ENCODE data around the gene TMC5.
"Not testable (repeated sequence)": the region's sequence is repeated elsewhere in the genome, so short reads cannot be mapped to it uniquely, and the experiment has no call there.

Gene TMC5

DNA sequence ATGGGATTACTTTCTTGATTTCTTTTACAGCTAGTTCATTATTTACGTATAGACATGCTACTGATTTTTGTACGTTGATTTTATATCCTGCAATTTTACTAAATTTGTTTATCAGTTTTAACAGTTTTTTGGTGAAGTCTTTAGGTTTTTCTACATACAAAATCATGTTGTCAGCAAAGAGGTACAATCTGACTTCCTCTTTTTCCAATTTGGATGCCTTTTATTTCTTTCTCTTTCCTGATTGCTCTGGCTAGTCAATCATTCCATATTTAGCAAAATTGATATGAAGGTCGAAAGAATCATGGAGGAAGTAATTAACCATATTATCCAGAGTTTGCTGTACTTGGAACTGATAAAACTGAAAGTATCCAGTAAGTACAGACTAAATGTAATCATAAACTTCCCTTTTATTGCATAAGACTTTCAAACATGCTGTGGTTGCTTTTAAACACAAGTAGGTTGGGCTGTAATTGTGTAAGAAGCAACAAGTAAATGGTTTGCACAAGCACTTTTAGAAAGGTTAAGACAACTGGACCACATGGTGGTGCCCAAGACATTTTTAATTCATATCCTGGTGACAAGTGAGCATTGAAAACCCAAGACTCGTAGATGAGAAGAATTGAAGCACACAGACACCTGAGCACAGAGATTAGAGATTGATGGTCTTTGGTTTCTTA is 95.8 kb downstream of the TMC5 start:
- no peak for DNase-seq

DNA sequence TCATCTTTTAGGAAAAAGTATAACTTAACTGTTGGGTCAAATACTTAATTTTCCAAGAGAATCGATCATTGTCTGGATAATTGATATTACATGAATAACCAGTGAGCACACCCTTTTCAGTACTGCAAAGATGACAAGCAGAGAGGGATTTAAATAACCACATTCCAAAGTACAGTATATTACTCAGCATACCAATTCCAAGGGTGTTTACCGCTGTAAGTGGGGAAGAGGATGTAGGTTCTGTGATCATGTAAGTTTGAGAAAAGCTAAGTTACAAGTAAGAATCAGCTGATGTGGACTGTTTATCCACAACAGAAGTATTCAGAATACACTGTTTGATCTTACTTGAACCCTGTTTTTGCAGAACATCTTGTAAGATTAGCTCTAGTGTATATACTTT is 98.1 kb downstream of the TMC5 start:
- DNase-seq: no peak

DNA sequence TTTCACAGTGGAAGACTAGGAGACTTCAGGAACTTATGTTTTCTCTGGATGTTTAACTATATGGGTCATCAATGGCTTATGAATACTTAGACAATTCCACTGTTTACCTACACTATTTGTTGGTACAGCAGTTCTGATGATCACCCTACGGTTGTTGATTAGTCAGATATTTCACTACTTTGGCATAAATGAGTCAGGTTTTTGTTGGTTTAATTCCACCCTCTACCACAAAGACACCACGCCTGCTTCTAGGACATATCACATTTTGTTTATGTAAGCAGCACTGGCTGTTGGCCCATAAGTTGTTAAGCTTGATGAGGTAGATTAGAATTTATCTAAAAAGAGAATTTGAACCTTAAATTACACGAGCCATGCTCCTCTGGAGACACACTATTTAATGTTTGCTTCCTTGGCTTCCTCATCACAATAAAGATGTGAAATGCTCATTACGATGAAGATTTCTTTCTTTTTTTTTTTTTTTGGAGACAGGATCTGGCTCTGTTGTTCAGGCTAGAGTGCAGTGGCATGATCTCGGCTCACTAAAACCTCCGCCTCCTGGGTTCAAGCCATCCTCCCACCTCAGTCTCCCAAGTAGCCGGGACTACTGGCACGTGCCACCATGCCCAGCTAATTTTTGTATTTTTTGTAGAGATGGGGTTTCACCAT is 99.9 kb downstream of the TMC5 start:
- DNase-seq: no peak

DNA sequence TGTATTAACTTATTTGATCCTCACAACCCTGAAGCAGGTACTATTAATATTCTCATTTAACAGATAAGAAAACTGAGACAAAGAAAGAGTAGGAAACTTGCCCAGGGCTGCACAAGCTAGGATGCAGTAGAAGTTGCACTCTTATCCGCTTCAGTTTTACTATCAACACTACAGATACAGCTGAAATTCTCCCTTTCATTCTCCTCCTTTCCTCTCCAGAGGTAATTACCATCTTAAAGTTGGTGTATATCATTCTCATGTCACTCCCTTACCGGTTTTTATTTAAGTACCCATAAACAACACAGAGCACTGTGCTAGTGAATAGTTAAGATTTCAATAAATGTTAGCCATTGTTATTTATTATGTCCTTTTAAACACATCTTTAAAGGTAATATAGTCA is 100.7 kb downstream of the TMC5 start:
- DNase-seq: no peak

DNA sequence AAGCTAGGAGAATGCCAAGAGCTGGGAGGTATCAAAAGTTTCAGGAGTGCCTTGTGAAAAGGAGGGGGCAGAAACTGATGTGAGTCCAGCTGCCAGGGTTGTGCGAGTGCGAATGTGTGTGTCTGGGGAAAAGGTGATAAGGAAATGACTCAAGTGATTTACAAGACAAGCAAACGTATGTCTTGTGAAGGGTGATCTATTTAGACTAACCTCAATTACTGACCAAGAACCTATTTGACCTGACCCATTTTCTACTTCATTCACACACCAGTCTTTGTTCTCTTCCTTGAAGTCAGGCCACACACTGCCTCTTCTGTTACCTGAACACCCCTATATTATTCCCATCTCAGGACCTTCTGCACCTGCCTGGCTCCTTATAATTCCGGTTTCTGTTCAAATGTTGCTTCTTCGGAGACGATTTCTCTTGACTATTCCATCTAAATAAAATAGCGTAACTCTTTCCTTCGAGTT is 103.2 kb downstream of the TMC5 start:
- no peak for DNase-seq

DNA sequence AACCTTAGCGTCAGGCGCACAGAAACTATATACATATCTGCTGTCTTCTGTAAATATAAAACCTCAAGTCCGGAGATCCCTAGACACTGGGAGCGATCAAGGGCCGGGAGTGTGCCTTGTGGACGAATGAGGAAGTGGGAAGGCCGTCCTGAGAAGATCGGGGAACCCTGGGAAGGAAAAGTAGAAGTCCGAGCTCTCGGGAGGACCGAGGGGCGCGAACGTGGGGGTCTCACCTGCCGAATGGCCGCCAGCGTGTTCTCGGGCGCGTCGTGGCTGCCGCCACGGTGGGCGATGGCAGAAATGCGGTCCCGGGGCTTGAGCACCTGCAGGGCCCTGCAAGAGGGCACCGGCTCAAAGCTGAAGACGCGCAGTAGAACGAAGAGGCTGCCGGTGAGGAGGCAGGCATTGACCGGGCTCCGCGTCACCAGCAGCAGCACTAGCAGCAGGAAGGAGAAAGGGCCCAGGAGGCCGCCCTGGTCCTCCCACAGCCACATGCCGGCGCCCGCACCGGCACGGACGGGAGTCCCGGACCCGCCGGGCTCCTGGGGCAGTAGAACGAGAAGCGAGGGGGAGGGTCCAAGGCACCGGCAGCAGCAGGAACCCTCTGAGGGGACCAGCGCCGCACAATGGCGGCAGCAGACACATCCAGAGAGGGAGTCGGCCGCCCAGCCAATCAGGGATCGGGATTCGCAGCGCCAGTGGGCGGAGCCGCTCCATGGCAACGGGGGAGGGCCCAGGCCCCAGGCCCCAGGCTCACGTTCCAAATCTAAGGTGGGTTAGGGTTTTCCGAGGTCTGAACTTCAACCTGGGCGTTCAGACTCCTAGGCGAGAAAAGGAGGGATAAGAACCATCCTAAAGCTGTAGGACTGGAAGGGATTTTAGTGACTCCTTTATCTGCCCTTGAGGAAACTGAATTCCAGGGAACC is 104.1 kb downstream of the TMC5 start, which contains the start of gene GDE1:
TSS of gene GDE1 (minus strand) at position 628 of the 926 bp plus-strand sequence. CDS start at position 494, 134 bp downstream.
- DNase-seq: peak; percentile 82 to 93 (median 86)

DNA sequence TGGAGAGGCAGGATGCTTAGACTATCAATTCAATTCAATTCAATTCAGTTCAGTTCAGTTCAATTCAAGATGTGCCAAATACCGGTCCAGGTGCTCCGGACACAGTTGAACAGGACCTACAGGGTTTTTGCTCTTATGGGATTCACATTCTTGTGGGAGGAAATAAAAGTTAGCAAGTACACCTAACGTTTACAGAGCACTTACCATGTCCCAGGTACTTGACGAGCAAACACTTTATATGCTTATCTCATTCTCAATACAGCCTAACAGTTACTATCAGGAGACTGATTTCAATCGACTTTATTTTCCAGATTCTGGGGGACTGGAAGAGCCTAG is 104.7 kb downstream of the TMC5 start:
- no peak for DNase-seq

DNA sequence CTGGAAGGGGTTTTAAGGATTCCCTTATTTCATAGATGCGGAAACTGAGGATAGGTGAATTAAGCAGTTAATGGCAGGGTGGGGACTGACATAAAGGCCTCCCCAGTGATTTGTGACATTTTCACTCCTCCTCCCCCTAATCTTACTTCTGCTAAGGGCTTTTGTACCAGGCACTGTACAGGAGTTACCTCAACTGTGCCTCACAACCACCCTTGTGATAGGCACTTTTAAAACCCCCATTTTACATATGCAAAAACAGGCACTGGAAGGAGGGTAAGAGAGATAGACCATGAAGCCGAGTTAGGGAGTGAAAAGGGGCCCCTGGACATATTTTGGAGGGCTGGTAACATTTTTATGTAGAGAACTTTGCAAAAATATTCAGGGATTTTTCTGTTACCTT is 105.1 kb downstream of the TMC5 start:
- no peak for DNase-seq

DNA sequence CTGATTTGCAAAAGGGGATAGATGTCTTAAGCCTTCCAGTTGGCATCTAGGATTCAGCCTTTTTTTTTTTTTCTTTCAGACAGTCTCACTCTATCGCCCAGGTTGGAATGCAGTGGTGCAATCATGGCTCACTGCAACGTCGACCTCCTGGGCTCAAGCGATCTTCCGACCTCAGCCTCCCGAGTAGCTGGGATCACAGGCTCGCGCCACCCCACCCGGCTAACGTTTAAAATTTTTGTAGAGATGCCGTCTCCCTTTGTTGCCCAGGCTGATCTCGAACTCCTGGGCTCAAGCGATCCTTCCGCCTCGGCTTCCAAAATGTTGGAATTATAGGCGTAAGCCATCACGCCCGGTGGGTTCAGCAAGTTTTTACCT is 105.5 kb downstream of the TMC5 start:
- no peak for DNase-seq

DNA sequence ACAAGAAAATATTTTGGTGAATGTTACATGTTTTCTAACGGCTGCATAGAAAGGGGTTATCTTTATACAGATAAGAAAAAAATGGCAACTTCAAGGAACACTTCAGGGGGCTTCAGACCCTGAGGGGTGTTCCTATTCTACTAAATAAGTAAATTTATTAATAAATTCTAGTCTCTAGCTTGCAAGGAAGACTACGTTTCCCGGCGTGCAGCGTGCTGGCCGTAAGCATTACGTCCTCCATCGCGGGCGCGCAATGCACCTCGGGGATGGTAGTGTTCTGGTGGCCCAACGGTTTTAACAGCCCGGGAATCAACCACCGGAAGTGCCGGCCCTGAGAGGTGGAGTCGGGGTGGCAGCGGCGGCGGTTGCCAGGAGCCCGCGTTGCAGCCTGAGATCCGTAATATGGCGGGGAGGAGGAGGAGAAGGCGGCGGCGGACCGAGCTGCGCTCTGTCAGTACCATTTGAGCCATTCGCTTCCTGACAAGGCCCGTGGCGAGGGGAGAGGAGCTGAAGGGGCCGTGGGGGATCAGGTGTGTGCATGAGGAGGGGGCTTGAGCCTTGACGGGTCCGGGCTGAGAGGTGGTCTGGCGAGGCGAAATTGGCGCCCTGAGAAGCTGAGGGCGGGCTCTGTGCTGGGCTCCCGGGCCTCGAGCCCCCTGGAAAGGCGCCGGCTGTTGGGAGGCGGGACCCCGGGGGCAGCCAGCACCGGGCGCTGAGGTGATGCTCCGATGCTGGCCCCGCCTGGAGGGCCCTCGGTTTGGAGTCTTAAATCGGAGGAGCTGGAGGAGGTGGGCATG is 106.1 kb downstream of the TMC5 start, which contains the start of gene CCP110:
TSS of gene CCP110 (plus strand) at position 384 of the 797 bp plus-strand sequence. CDS start 3,940 bp downstream, outside the sequence.
- peak; percentile 88 to 91 (median 90) for DNase-seq

DNA sequence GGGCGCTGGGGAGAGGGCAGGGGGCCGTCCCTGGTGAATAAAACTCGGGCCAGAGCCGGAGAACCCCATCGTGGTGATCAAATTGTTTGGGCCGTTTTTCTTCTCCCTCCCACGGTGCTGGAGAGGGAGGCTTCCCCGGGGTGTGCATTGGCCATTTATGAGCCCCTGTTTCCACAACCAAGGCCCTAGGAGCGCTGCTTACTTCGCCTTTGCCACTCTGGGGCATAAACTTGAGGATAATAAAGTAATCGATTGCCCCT is 106.6 kb downstream of the TMC5 start:
- DNase-seq: peak in 2 of 6 experiments; percentile 36 to 48

DNA sequence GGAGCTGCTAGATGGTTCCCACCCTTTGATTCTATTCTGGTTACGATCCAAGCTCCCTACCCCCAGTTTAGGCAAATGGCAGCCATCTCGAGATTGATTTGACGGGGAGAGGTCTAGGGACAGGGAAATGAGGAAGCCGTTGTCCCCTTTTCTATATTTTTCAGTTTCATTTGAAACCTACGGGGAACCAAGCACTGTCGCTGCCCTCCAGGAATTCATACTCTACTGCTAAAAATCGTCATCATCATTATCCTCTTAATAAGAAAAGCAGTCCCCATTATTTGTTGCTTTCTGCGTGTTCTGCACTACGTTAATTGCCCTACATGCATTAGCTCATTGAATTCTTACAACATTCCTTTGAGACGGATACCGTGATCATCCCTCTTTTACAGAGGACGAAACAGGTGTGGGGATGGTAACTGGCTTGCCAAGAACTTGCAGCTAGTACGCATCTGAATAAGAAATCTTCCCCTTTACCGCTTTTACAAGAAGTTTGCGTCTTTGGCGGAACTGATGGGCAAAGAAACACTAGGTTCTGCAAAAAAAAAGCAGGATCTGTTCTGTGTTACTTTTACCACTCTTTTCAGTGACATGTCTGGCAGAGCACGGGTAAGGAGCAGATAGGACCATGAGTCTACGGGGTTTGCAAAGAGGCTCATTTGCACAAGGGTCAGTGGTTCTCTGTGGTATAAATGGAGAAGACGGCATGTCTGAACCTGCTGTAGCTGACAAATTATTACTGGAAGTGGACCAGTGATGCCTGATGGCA is 107.1 kb downstream of the TMC5 start:
- peak in 1 of 6 experiments; percentile 48 for DNase-seq

DNA sequence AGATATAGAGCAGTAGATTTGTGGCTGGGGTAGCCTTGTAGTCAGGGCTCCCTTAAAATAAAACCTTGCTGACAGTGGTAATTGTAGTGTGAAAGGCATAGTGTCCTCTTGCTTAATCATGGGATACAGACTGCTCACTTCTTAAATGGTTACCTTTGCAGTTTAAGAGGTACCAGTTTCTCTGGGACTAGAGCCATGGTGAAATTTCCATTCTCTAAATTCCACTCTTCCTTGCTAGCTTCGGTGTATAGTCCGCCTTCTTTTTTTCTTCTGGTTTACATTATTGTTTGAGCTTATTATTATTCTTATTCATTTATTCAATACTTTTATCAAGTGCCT is 107.7 kb downstream of the TMC5 start:
- DNase-seq: no peak

DNA sequence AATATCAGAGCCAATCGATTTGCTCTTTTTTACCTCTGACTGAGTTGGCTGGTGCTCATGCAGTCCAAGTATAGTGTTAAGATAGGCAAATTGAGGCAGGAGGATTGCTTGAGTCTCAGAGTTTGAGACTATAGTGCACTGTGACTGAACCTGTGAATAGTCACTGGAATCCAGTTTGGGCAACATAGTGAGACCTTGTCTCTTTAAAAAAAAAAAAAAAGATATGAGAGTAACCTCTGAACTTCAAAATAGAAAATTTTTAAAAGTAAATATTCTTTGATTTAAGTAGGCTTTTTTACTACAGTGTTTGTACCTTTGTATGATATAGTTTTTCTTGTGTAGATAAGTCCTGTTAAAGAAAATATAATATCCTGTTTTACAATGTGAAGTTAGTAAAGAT is 109.5 kb downstream of the TMC5 start:
- DNase-seq: no peak

DNA sequence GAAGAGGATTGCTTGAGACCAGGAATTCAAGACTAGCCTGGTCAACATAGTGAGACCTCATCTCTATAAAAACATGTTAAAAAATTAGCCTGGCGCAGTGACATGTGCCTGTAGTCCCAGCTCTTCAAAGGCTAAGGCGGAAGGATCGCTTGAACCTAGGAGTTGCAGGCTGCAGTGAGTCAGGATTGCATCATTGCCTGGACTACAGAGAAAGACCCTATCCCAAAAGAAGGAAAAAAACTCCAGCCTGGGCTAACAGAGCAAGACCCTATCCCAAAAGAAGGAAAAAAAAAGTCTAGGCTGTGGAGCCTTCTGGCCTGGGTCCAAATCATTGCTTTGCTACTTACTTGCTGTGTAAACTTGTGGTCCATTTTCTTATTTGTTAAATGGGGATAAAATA is 111.0 kb downstream of the TMC5 start:
- no peak for DNase-seq

DNA sequence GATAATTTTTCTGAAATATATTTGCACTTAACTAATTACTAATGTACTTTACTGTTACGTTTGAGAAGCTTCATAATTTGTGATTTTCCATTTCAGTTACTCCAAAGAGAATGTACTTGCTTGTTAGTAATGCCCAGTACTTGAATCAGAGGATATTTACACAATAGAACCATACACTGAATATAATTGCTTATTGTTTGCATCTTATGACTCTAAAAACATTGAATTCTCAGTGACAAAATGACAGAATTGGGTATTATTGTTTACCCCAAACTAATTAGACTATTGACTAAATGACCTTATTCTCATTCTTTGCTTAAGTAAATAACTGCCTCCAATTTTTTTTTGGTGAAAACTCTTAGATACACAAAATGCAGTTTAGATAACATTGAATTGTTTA is 114.9 kb downstream of the TMC5 start:
- DNase-seq: no peak

DNA sequence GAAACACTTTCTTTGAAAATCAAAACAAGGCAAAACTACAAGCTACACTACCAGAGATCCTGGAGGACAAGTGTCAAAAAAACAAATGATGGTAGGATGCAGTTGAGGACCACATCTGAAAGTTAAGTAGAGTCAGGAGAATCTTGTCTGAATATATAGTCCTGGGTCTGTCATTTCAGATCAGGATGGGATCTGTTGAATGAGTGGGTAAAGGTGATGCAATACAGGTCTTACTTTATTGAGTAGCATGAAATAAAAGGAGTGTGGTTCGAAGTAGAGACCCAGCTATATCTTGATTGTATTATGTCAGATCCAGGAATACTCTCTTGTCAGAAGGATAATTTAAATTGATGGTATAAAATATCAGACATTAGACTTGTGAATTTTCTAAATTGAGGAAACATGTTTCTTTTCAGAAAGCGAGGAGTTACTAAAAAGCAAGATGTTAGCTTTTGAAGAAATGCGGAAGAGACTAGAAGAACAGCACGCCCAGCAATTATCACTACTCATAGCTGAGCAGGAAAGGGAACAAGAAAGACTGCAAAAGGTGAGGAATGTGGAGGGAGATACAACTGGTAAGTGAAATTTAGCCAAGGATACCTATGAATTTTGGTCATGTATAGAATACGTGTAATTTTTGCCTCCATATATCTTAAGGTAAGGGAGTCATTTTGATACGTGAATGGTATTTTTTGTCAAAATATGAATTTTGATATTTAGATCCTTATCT is 122.7 kb downstream of the TMC5 start:
- no peak for DNase-seq

DNA sequence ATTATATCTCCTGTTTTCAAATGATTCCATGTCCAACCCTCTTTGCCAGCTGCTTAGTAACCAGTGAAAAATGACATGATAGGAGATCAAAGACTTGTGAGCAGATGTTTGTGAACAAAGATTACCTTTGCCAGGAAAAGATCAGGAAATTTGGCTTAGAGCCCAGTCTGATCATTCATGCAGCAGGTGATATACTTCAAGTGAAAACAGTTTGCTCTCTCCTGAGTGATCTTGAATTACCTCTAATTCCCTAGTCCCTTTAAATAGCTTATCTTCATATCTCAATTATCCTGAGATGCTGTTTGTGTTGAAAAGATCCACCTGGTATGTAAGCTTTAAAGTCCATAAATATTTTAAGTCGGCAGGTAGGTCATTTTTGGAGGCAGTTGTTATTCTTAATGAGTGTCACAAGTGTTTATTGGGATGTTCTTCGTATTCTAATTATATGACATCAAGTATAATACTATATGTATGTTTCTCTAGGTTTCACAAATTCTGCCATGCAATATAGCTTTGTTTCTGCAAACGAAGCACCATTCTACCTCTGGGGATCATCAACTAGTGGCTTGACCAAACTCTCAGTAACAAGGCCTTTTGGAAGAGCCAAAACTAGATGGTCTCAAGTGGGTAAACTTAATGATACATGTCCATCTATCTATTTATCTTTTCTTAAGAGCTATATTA is 124.6 kb downstream of the TMC5 start:
- DNase-seq: no peak

DNA sequence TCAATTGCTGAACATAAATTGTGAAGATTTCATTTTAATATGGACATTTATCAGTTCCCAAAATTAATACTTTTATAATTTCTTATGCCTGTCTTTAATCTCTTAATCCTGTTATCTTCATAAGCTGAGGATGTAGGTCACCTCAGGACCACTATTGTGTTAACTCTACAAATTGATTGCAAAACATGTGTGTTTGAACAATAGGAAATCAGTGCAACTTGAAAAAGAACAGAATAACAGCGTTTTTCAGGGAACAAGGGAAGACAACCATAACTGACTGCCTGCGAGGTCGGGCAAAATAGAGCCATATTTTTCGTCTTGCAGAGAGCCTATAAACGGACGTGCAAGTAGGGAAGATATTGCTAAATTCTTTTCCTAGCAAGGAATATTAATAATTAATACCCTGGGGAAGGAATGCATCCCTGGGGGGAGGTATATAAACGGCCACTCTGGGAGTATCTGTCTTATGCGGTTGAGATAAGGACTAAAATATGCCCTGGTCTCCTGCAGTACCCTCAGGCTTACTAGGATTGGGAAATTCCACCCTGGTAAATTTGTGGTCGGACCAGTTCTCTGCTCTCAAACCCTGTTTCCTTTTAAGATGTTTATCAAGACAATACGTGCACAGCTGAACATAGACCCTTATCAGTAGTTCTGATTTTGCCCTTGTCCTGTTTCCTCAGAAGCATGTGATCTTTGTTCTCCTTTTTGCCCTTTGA is 125.8 kb downstream of the TMC5 start:
- DNase-seq: not testable (repeated sequence)

DNA sequence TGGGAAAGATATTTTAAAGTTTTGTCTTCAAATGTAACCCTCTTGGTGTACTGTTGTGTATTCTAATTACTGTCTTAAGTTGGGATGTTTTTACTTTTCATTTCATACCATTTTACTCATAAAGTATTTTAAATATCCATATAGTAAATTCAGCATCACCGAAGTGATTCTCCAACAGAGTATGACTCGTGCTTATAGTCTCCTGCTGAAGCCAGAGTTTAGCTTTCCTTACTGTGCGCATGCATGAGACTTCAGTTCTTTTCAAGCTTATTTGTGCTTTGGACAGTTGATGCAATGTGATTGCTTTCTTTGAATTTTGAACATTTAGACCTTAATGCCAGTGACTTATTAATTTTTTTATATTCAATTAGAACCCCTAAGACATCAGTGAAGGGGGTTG is 130.5 kb downstream of the TMC5 start:
- no peak for DNase-seq
